Measurements from ENCODE around the gene PCDH17.

PCDH17 gene

DNA sequence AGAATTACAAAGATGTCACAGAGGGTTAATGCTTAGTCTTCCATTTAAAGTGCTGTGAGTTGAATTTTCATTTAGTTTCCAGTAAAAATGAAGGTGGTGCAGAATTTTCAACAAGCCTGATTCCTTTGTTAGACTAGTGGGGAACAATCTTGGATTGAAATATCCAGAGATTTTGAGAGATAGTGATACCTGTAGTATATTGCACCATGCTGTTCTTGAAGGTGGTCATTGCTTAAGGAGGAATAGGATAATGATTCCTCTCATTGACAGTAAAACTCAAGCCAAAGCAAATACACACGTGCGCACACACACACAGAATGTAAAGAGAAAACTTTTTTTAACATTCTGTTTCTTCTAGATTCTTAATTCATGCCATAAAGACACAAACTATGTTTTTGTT, 5.3 kb downstream of the PCDH17 start:
- DNase-seq (ENCODE audit: low spot score), result no peak

DNA sequence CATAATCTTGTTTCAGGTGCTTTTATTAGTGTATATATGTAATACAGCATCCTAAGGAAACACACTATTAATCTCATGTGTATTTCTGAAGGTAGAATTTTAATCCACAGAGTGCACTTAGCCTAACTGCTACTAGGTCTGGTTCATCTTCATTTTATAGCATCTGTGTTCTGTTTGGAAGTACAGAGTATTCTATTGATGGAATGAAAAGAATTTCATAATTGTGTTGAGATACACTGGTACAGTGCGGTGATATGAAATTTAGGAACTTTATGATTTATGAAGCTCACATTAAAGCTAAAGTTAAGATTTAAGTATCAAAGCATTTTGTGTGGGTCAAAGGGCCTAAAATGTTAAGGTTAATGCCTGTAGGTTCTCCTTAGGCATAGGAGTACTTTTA, 6.0 kb downstream of the PCDH17 start:
- no peak for DNase-seq (ENCODE audit: low spot score)

DNA sequence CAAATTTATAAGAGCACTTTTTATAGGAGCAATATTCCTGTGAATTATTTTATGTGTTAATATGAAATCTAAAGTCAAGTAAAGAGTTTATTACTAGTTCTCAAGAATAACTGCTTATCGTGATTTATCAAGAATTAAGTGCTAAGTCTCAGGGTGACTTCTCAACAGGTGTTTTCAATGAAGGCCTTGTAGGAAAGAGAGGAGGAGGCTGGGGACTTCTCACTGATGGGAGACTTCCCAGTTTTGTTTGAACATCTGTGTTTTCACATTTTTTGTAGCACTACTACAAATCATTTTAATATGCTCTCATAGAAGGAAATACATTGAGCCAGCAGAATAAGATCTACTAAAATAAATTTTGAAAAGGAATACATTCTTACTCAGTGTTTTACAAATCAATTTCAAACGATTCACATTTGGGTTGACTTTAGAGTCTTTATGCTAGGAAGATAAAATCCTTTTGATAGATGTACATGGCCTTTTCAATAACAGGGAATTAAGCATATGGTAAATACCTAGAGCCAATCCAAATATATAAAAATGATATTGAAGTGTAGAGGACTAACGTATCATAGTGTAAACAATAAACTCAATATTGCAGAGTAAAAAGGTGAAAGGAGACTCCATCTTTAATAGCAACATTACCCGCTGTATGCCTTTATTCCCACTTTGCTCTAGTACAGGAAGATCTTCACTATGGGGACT, 6.8 kb downstream of the PCDH17 start:
- DNase-seq (ENCODE audit: low spot score), result no peak

DNA sequence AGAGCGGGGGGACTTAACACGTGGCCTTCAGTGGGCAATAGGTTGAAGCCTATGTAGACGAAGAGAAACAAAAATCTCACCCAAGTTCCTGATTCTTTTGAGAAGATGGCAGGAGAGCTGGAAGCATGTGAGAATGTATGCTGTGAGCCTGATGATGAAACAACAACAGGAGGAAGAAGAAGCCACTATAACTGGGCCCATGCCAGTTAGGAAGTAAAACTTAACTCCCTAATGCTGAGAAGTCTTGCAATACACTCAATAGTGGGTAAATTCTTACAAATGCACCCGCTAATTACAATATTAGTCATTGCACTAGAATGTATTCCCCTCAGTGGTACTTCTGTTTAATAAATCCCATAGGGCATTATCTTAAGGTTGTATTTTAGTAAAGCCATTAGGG, 9.1 kb downstream of the PCDH17 start:
- no peak for DNase-seq (ENCODE audit: low spot score)

DNA sequence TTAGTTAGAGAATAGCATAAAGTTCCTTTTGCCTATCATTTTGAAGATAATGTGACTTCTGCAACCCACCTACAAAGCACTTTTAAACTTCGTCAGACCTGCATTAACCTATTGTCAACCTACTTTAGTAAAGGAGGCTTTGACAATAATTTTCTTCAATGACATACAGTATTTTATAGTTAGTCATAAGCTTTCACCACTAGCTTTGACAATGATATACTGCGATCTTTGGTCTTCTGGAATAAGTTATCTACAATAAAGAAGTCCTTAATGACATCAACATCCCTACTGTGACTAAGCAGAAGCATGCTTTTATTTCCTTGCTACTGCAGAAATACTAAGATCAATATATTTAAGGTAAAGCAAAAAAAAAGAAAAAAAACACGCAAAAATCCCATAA, 9.5 kb downstream of the PCDH17 start:
- no peak for DNase-seq (ENCODE audit: low spot score)

DNA sequence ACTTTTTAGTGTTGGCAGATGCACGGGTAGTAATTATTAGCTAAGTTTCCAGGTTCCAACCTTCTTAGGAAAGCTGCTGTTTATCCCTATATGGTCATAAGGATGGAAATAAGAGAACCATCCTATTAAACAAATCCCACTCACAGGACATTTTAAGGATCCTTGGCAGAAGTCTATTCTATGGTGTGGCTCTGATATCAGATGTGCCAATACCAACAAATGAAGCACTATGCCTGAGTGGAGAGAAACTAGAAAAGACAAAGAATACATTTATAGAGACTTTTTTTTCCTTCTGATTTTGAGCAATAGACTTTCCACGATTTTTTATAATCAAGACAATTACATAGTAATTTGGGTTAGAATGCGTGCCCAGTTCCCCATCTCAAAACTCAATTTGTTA, 12.6 kb downstream of the PCDH17 start:
- no peak for DNase-seq (ENCODE audit: low spot score)

DNA sequence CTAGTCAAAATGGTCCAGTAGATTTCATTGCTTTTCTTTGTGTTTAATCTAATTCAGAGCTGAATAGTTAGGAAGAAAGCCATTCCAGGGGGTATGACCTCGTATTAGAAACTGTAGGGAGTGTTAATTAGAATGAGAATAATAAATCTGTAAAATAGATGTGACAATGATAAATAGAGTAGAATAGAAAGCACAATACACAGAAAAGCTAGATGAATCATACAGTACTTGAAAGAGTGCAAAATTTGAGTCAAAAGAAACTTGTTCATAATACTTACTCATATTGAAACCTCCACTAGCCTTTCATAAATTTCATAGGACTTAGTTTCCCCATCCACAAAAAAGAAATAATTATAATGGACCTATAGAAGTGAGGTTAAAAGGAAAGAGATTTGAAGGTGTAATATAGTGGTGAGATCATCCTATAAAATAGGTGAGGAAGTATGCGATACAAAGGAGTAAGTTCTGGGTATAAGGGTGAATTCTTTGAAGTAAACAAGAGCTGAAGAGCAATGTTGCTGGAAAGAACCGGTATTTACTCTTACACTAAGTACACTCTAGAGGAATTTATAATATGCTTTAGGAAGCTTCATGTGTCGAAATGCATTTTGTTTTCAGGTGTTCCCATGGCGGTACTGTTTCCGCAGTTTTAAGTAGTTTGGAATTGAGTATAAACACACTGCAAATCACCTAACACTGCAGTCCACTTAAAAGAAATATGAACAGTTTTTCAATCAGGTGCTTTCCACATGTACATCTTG, 21.9 kb downstream of the PCDH17 start:
- DNase-seq (ENCODE audit: low spot score), result no peak

DNA sequence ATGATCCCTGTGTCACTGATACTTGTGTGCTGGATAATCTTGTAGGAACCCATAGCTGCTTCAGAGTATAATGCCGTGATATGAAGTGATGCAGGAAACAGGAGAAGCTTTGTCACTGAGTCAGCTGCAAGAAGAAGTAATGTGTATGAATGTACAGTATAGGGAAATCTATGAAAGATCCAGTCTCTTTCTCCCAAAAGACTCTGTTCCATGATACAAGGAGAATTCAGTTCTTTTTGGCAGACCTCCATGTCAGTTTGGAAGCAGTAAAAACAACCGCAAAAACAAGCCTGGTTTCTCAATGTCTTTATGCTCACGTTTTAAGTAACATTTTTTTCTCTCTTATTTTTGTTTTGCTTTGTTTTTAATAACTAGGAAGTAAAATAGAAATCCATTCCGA, 33.9 kb downstream of the PCDH17 start:
- no peak for DNase-seq (ENCODE audit: low spot score)

DNA sequence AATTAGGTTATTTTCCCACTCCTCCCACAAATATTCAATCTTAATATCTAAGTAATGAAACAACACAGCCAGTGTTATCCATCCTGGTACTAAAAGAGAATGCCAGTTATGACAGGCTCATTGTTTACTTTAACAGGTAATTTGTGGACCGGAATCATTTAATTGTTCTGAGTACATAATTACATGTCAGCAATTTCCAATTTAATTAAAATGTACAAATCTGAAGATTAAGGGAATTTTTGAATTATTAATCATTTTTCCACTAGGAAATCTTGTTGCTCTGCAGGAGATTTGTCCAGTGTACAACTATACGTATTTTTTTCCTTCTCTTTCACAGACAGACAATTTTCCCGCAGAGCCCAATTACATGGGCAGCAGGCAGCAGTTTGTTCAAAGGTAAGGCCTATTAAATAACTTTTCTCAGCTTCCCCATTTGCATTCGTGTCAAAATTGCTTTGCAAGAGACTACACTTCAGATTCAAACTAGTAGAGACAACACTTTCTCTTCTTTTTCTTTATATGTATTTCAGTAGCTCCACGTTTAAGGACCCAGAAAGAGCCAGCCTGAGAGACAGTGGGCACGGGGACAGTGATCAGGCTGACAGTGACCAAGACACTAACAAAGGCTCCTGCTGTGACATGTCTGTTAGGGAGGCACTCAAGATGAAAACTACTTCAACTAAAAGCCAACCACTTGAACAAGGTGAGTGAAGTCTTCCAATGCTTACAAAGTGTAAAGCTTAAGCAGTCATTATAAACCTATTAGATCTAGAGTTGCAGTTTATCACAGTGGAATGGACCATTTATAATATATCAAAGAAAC, 34.8 kb downstream of the PCDH17 start:
- DNase-seq (ENCODE audit: low spot score), result no peak

DNA sequence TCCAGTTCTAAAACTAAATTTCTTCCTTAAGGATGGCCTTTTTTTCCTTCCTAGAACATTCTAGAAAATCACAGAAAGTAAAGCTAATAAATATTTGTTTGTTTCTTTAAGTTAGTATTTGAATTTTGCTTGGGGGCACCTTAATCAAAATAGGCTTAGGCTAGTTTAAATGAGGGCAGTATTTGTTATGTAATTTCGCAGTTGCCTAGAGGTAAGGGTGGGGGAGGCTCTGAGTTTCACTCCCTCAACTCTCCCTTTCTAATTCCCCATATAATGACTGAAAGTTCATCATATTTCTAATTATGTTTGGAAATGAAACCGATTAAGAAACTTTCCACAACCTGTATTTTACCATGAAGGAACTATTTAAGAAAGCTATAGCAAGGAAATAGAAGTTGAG, 40.6 kb downstream of the PCDH17 start:
- no peak for DNase-seq (ENCODE audit: low spot score)

DNA sequence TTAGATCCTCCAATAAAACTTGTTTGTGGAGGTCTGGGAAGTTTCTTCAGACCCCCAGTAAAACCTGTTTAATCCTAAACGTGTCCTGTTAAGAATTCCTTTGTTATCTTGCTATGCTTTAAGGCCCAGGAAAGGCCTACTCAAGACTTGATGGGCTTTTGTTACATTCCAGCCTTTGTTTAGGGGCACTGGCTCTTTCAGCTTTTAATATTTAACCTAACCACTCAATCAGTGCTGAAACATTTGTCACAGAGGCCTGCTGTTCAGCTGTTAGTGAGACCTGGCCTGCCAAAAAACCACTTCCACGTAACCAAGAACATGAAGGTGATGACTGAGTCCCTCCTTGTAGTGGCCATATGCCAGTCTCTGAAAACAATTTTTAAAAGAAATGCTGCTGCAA, 41.7 kb downstream of the PCDH17 start:
- DNase-seq (ENCODE audit: low spot score), result no peak

DNA sequence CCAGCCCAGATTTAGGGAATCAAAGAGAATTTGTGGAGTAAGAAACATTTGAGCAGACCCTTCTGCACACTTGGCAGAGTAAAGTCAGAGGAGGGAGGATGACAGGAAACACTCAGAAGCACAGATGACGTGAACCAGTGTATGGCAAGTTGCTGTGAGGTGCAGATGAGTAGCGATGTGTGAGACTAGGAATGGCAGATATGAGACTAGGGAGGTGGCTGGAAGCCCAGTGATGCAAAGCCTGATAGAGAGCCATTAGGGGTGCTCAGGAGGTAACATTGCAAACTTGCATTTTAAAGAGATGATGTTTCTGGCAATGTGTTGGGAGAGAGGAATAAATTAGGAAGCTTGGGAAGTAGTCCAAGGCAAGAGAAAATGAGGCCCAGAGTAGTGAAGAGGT, 44.0 kb downstream of the PCDH17 start:
- DNase-seq (ENCODE audit: low spot score), result no peak

DNA sequence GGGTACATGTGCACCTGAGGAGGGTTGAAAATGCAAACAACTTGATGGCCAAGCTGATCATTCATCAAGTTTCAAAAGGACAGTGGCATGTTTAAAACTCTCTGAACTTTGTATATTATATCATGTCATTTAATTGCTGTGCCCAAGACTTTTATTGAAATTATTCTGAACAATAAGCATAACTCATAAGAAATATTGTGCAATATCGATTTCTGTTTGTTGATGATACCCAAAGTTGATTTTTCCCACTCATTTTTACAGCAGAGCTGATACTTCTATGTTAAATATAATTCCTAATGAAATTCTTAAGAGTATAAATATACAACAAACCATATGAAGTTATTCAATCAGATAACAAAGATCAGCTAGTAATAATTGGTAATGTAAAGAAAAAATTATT, 49.1 kb downstream of the PCDH17 start:
- DNase-seq (ENCODE audit: low spot score), result no peak

DNA sequence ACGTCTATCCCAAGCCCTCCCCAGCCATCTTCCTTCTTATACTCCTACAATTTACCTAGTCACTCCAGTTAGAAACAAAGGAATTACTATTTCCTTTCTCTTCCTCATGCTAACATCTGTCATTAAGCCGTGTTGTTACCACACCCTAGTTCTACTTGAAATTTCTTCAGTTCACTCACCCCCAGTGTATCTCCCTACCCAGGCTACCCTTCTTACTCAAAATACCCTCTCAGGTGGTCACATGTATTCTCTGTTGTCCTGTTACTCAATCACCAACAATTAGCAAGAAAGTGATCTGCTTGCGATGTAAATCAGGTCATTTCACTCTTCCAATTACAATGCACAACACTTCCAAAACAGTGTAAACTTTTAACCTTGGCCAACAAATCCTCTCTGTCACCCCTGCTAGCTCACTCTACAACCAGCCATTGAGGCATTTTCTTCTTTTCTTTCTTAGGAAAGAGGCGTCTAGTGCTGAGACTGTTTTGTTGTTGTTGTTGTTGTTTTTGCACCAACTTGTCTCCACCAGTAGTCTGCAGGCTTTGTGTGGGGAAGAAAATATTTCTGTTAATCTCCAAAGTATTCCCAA, 50.7 kb downstream of the PCDH17 start:
- DNase-seq (ENCODE audit: low spot score), result no peak

DNA sequence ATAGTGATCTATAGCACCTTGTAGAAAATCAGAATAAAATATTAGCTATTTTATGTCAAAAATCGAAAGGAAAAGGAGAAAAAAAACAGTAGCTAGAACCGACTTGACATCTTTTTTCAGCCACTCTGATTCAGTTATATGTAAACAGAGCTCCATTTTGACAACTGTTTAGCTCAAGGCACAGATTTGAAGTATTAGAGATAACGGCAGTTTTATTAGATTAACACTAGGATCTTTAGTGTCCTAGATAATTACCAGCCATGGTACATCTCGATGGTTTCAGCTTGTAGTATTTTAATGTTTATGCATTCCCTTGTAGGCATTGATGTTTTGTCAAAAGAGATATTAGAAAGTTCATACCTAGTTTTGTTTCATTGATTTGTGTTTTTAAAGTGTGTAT, 67.3 kb downstream of the PCDH17 start:
- no peak for DNase-seq (ENCODE audit: low spot score)

DNA sequence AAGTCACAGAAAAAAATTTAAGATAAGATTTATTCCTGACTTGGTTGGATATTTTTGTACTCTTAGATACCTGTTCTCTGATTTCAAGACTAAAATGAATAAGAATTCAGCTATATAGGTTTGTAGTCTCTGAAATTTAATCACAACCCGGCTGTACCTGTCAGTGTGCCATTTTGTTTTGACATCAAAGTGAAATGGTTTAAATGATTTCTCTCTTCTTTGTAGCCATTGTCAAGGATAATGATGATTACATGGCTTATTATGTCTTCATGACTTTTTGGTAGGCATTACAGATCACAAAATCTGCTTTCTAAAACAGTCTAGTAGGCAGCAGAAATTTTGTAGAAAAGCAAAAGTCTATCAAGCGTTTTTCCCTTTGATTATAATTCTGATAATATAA, 72.5 kb downstream of the PCDH17 start:
- no peak for DNase-seq (ENCODE audit: low spot score)

DNA sequence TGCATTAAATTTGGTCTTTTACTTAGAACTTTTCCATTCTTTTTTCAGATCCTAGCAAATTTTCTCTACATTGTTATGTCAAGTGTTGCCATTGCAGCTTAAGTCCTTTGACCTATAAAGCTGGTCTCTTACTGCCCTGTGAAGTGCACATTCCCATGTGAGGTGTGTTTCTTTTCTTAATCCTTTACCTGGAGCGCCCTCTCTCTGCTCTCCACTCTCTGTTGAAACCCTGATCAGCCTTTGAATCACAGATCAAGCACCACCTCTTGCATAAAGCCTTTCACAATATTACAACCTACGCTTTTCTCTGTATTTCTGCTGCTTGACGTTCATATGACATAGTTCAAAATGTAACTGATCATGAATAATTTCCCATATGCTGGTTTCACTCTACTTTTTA, 84.8 kb downstream of the PCDH17 start:
- no peak for DNase-seq (ENCODE audit: low spot score)

DNA sequence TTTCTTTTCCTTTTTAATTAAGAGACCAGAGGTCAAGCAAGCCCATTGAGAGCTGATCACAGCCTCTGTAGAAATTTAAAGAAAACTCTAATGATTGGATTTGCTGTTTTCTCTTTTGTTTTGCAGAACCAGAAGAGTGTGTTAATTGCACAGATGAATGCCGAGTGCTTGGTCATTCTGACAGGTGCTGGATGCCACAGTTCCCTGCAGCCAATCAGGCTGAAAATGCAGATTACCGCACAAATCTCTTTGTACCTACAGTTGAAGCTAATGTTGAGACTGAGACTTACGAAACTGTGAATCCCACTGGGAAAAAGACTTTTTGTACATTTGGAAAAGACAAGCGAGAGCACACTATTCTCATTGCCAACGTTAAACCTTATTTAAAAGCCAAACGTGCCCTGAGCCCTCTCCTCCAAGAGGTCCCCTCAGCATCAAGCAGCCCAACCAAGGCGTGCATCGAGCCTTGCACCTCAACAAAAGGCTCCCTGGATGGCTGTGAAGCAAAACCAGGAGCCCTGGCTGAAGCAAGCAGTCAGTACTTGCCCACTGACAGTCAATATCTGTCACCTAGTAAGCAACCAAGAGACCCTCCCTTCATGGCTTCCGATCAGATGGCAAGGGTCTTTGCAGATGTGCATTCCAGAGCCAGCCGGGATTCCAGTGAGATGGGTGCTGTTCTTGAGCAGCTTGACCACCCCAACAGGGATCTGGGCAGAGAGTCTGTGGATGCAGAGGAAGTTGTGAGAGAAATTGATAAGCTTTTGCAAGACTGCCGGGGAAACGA, 93.1 kb downstream of the PCDH17 start:
- DNase-seq (ENCODE audit: low spot score), result no peak

DNA sequence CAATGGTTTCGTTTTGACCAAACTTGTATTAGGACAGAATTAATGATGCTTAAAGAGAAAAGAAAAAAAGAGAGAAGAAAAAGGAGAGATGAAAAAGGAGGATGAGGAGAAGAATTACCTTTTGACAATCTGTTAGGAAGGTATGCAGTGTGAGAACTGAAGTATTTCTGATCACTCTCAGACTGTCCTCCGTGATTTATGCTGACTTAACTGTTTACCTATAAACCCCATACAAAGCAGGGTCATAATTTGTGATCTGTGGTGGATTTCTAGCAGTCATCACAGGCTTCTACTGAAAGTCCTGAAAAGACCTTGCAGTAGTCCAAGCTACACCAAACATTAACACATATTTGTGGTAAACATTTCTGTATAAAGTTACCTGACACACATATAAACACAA, 93.9 kb downstream of the PCDH17 start:
- no peak for DNase-seq (ENCODE audit: low spot score)

DNA sequence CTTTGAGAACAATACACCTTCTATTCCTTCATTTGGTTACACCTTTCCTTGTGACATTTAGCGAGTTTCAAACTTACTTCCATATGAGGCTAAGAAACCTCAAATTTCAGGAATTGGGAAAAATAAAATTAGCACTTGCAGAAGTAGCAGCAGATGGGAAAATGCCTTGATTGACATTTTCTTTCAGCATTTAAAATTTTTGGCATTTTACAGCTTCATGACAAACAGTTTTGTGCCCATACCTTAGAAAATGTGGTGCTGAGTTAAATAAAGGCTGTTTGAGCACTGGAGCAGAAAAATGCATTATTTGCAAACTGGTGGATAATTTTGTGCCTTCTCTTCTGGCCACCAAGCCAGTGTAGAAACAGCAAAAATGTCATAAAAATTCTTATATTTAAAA, 95.4 kb downstream of the PCDH17 start:
- DNase-seq (ENCODE audit: low spot score), result no peak

DNA sequence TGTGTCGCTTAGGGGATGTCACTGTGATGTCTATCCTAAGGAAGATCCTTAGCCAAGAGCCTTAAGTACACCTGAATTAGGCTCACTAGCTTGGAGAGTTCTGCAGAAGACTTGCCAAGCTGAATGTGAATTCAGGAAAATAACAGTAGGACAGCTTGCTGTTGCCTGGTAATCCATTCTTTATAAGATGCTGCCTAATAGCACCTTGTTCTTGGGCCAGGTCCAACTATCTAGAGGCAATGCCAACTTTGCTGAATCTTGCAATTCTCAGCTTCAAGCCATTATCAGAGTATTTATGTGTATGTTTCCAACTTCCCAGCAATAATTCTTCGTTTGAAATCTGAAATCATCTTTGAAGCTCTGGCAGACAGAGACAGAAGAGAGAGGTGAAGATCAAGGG, 102.8 kb downstream of the PCDH17 start:
- DNase-seq (ENCODE audit: low spot score), result no peak

DNA sequence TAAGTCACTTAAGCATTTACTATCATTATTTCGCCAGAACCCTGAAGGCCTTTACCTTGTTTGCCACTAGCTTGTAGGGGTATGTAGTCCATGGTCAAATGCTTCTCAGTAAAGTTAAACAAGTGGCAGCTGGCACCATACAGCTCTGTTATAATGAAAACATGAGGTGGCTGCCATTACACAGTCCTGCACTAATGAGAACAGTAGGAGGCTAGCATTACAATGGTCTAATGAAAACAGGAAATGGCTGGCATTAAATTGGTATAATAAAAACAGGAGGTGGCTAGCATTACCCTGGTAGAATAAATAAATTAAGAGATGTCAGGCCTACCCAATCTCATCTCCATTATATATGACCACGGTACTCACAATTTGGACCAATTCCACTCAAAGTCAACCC, 107.5 kb downstream of the PCDH17 start:
- DNase-seq (ENCODE audit: low spot score), result no peak
